ENCODE measurements around the gene CCR5. TPM values are rescaled to one million over a fixed set of nuclear protein-coding genes. Genes with fewer than 3 reads are reported as not detected.

CCR5 gene
- total and polyA plus RNA-seq, 2 of the 13 experiments (the other 11 are each of a cell fraction or from before 2014, with no cell fraction given): not detected

GRCh38 chr3:46412786-46413298 is 42.1 kb downstream of the CCR5 start:
- BruUV-seq (replicated peaks): no TSS peak
- Histone ChIP-seq H2AFZ (ENCODE audit: low read length) (no peak overlapping the region), H4K20me1 (ENCODE audit: insufficient read depth, low read length) (no peaks in the 10 kb centered on the region), H3K4me2 (ENCODE audit: low read depth, low read length) (no peak overlapping the region), H3K9me3 (ENCODE audit: low read length) (no peaks in the 10 kb centered on the region), H3K36me3 (replicated peaks in 1 of 2; ENCODE audit: control insufficient read depth in 1 of 2, insufficient read depth in 2 of 2, low read length in 2 of 2) (no peaks in the 10 kb centered on the region), H3K27me3 (ENCODE audit: control insufficient read depth in 1 of 2, insufficient read depth in 2 of 2, low read length in 2 of 2) (peaks cover 1 to 9% of the 10 kb centered on the region in 2 experiments; a peak in 2 of 5 replicates), H3K4me3 (replicated peaks in 1 of 3; ENCODE audit: insufficient read depth in 1 of 3, low read depth in 2 of 3, low read length in 3 of 3) (no peak overlapping the region), H3K27ac (ENCODE audit: extremely low read length, insufficient read depth, low read length) (no peak overlapping the region), H3K9ac (ENCODE audit: insufficient read depth, low read depth, low read length) (no peak overlapping the region), H3K79me2 (ENCODE audit: insufficient read depth, low read length) (no peaks in the 10 kb centered on the region), H3K4me1 (ENCODE audit: insufficient read depth, low read length) (no peaks in the 10 kb centered on the region)
- in situ Hi-C loops (cut with HindIII; ENCODE audit: extremely low pct_ligation_motif_present, low pct_unique_long_range_greater_than_20kb): no loop called here
- DNase-seq (ENCODE audit: low spot score): no peak
- POLR2A ChIA-PET: no interaction called here
- no peak for ATAC-seq
- intact Hi-C loops (cut with micrococcal nuclease; ENCODE audit: unreplicated experiment): no loop called here
- WGBS (ENCODE audit: low lambda C conversion rate): 27% methylated on average over 3 of the region's 3 CpGs
- no peak for FAIRE-seq
- CTCF ChIA-PET (ENCODE audit: low intra/inter-chr PET ratio, low total read pairs): no interaction called here
- TF ChIP-seq ZNF577 (CRISPR knock-in tag; IDR thresholded peaks at IDR 0.05; ENCODE audit: borderline replicate concordance, low read depth) (no peak), FOXP1 (IDR thresholded peaks at IDR 0.05) (no peak), FOXP1 (CRISPR knock-in tag; IDR thresholded peaks at IDR 0.05) (no peak), ZNF616 (CRISPR knock-in tag; IDR thresholded peaks at IDR 0.05; ENCODE audit: low read depth) (no peak), ZNF251 (CRISPR knock-in tag; IDR thresholded peaks at IDR 0.05) (no peak), KMT2A (CRISPR knock-in tag; IDR thresholded peaks at IDR 0.05) (no peak), ATAD3A (CRISPR knock-in tag; IDR thresholded peaks at IDR 0.05) (no peak), CREB1 (IDR thresholded peaks at IDR 0.05) (no peak), CREB1 (CRISPR knock-in tag; IDR thresholded peaks at IDR 0.05) (no peak), HNF1B (CRISPR knock-in tag; IDR thresholded peaks at IDR 0.05) (no peak), ZNF607 (CRISPR knock-in tag; IDR thresholded peaks at IDR 0.05; ENCODE audit: borderline replicate concordance) (no peak), ZNF644 (CRISPR knock-in tag; IDR thresholded peaks at IDR 0.05; ENCODE audit: low read depth) (no peak), ARID3A (IDR thresholded peaks at IDR 0.05; ENCODE audit: low read depth, low read length) (no peak), BRF2 (CRISPR knock-in tag; IDR thresholded peaks at IDR 0.05) (no peak), ATF6 (CRISPR knock-in tag; conservative IDR thresholded peaks at IDR 0.05) (no peak), MYPOP (CRISPR knock-in tag; IDR thresholded peaks at IDR 0.05) (no peak)
